SK-N-SH treated with all-trans-retinoic acid at 6 μM for 48 hours (cell line): ENCODE data around the gene CRYBA2.

Source experiments
- ATAC-seq: fragments of 200-7000 bp; cut with Tn5 transposase; 3 replicates; pipeline ENCODE4 v1.9.1; 2020; ENCODE audit warnings: mild to moderate bottlenecking, moderate library complexity
- BACH2 ChIP-seq: fragments of 250-450 bp; sonication (Bioruptor Pico); IDR thresholded peaks from 2 replicates; pipeline ENCODE4 v1.9.0; 2021; ENCODE audit warnings: mild to moderate bottlenecking, borderline replicate concordance
- CREB5 ChIP-seq: fragments of 250-450 bp; sonication (Bioruptor Pico); IDR thresholded peaks from 2 replicates; pipeline ENCODE4 v1.5.1; 2020; ENCODE audit warnings: low read depth, mild to moderate bottlenecking, moderate library complexity
- CSDC2 ChIP-seq: fragments of 250-450 bp; sonication (Bioruptor Pico); IDR thresholded peaks from 2 replicates; pipeline ENCODE4 v1.5.0; 2020; ENCODE audit warnings: mild to moderate bottlenecking, moderate library complexity
- CSRNP3 ChIP-seq: fragments of 250-450 bp; sonication (Bioruptor Pico); IDR thresholded peaks from 2 replicates; pipeline ENCODE4 v1.5.1; 2021; ENCODE audit warnings: mild to moderate bottlenecking, moderate library complexity
- ESRRG ChIP-seq: fragments of 250-450 bp; sonication (Bioruptor Pico); IDR thresholded peaks from 2 replicates; pipeline ENCODE4 v1.6.1; 2021; ENCODE audit warnings: mild to moderate bottlenecking
- GLIS3 ChIP-seq: fragments of 250-450 bp; sonication (Bioruptor Pico); IDR thresholded peaks from 2 replicates; pipeline ENCODE4 v1.5.0; 2020; ENCODE audit warnings: mild to moderate bottlenecking, moderate library complexity
- OSR1 ChIP-seq: fragments of 250-450 bp; sonication (Bioruptor Pico); IDR thresholded peaks from 2 replicates; pipeline ENCODE4 v1.8.0; 2022; ENCODE audit warnings: moderate library complexity, mild to moderate bottlenecking, inconsistent platforms
- PATZ1 ChIP-seq: fragments of 250-450 bp; sonication (Bioruptor Pico); IDR thresholded peaks from 2 replicates; pipeline ENCODE4 v1.8.0; 2020; ENCODE audit warnings: mild to moderate bottlenecking, moderate library complexity, borderline replicate concordance
- POU6F1 ChIP-seq: fragments of 250-450 bp; sonication (Bioruptor Pico); IDR thresholded peaks from 2 replicates; pipeline ENCODE4 v1.8.0; 2021; ENCODE audit warnings: low read depth, mild to moderate bottlenecking, moderate library complexity, borderline replicate concordance
- PPARA ChIP-seq: fragments of 250-450 bp; sonication (Bioruptor Pico); IDR thresholded peaks from 2 replicates; pipeline ENCODE4 v1.5.0; 2020; ENCODE audit warnings: mild to moderate bottlenecking, borderline replicate concordance
- RARB ChIP-seq: fragments of 250-450 bp; sonication (Bioruptor Pico); IDR thresholded peaks from 2 replicates; pipeline ENCODE4 v1.8.0; 2021; ENCODE audit warnings: mild to moderate bottlenecking, moderate library complexity
- SNAI2 ChIP-seq: fragments of 250-450 bp; sonication (Bioruptor Pico); IDR thresholded peaks from 2 replicates; pipeline ENCODE4 v1.5.0; 2020; ENCODE audit warnings: mild to moderate bottlenecking, moderate library complexity
- TCF4 ChIP-seq: fragments of 250-450 bp; sonication (Bioruptor Pico); IDR thresholded peaks from 2 replicates; pipeline ENCODE4 v1.8.0; 2021; ENCODE audit warnings: mild to moderate bottlenecking, moderate library complexity, borderline replicate concordance
- TOX ChIP-seq: fragments of 250-450 bp; sonication (Bioruptor Pico); IDR thresholded peaks from 2 replicates; pipeline ENCODE4 v1.8.0; 2021; ENCODE audit warnings: mild to moderate bottlenecking, moderate library complexity, borderline replicate concordance
- TSHZ2 ChIP-seq: fragments of 250-450 bp; sonication (Bioruptor Pico); IDR thresholded peaks from 2 replicates; pipeline ENCODE4 v1.5.0; 2020; ENCODE audit warnings: mild to moderate bottlenecking, moderate library complexity
- ZC3H10 ChIP-seq: fragments of 250-450 bp; sonication (Bioruptor Pico); IDR thresholded peaks from 2 replicates; pipeline ENCODE4 v1.5.1; 2021; ENCODE audit warnings: mild to moderate bottlenecking, moderate library complexity
- ZFP3 ChIP-seq: fragments of 250-450 bp; sonication (Bioruptor Pico); IDR thresholded peaks from 2 replicates; pipeline ENCODE4 v1.5.0; 2020; ENCODE audit warnings: mild to moderate bottlenecking, moderate library complexity
- ZFP30 ChIP-seq: fragments of 450-650 bp; formaldehyde crosslinking; IDR thresholded peaks from 2 replicates; pipeline ENCODE4 v1.5.0; 2022; ENCODE audit warnings: mild to moderate bottlenecking, moderate library complexity
- ZNF565 ChIP-seq: fragments of 450-650 bp; formaldehyde crosslinking; conservative IDR thresholded peaks from 2 replicates; pipeline ENCODE4 v1.5.0; 2020; ENCODE audit warnings: low read depth, mild to moderate bottlenecking, moderate library complexity
- ZNF70 ChIP-seq: fragments of 450-650 bp; formaldehyde crosslinking; IDR thresholded peaks from 2 replicates; pipeline ENCODE4 v1.5.0; 2020; ENCODE audit warnings: mild to moderate bottlenecking, moderate library complexity
- ZNF8 ChIP-seq: fragments of 450-650 bp; formaldehyde crosslinking; IDR thresholded peaks from 2 replicates; pipeline ENCODE4 v1.5.0; 2020; ENCODE audit warnings: mild to moderate bottlenecking, moderate library complexity

Gene CRYBA2

GRCh38 chr2:219042157-219042556, 48.9 kb upstream of the CRYBA2 start:
- TF ChIP-seq PPARA (CRISPR knock-in tag) = no peak
- TF ChIP-seq CSRNP3 = no peak
- TF ChIP-seq RARB (CRISPR knock-in tag) = no peak
- TF ChIP-seq OSR1 = no peak
- no peak for TF ChIP-seq TSHZ2
- TF ChIP-seq ZFP30 (CRISPR knock-in tag) = no peak
- no peak for TF ChIP-seq ZNF565
- no peak for TF ChIP-seq TCF4 (CRISPR knock-in tag)
- TF ChIP-seq SNAI2 (CRISPR knock-in tag) = no peak
- ATAC-seq = no peak

- ATAC-seq = peak; percentile 96
- TF ChIP-seq ESRRG (CRISPR knock-in tag) (no peak), PATZ1 (CRISPR knock-in tag) (no peak), POU6F1 (CRISPR knock-in tag) (no peak), CREB5 (CRISPR knock-in tag) (no peak), ZFP3 (CRISPR knock-in tag) (no peak), CSDC2 (CRISPR knock-in tag) (no peak), ZC3H10 (no peak), RARB (CRISPR knock-in tag) (no peak), BACH2 (CRISPR knock-in tag) (no peak), ZFP30 (CRISPR knock-in tag) (no peak), SNAI2 (CRISPR knock-in tag) (no peak), ZNF70 (CRISPR knock-in tag) (no peak), CSRNP3 (no peak), TOX (CRISPR knock-in tag) (no peak), ZNF565 (no peak), ZNF8 (CRISPR knock-in tag) (no peak)
Observed at GRCh38 chr2:219041252-219041651, 48.0 kb upstream of the CRYBA2 start, which contains the start of gene CFAP65. TSS of gene CFAP65 (minus strand) at chr2:219041516. CDS start at chr2:219039048, 2,468 bp downstream.

- no peak for ATAC-seq
- no peak for TF ChIP-seq CREB5 (CRISPR knock-in tag)
- TF ChIP-seq GLIS3 (CRISPR knock-in tag) = no peak
- no peak for TF ChIP-seq CSRNP3
- TF ChIP-seq ZNF70 (CRISPR knock-in tag) = no peak
Observed at GRCh38 chr2:219038600-219038999, 45.4 kb upstream of the CRYBA2 start.
